DND-41 (cell line): Measurements from ENCODE around the gene TAS2R46.

Source experiments
- ATAC-seq: fragments of 200-7000 bp; cut with Tn5 transposase; 3 replicates; pipeline ENCODE4 v1.9.1; 2021; ENCODE audit warnings: low read depth; ENCODE audit not compliant: insufficient read depth
- DNase-seq: peaks from one replicate; pipeline ENCODE4 v3.0.0-alpha.2; 2020
- H2AFZ ChIP-seq: 2 replicates; pipeline ENCODE4 v1.6.0; 2012; ENCODE audit warnings: low read depth, low read length
- H3K27ac ChIP-seq: 2 replicates; pipeline ENCODE4 v1.5.1; 2012; ENCODE audit warnings: low read length, inconsistent platforms
- H3K27me3 ChIP-seq: fragments of 200-600 bp; sonication (generic); 2 replicates; pipeline ENCODE4 v1.6.0; 2012; ENCODE audit warnings: low read length, mild to moderate bottlenecking, inconsistent platforms; ENCODE audit not compliant: insufficient read depth, poor library complexity
- H3K36me3 ChIP-seq: 2 replicates; pipeline ENCODE4 v1.5.1; 2012; ENCODE audit warnings: low read length, inconsistent platforms; ENCODE audit not compliant: insufficient read depth
- H3K4me1 ChIP-seq: 2 replicates; pipeline ENCODE4 v1.5.1; 2012; ENCODE audit warnings: mild to moderate bottlenecking, low read length; ENCODE audit not compliant: insufficient read depth
- H3K4me2 ChIP-seq: 2 replicates; pipeline ENCODE4 v1.6.0; 2012; ENCODE audit warnings: mild to moderate bottlenecking, moderate library complexity, low read length, inconsistent platforms; ENCODE audit not compliant: insufficient read depth
- H3K4me3 ChIP-seq, 2 experiments: fragments of 200-600 bp in 1 of 2; shearing (Covaris generic) in 1 of 2; 2 replicates each; pipeline ENCODE4 v1.5.1; 2012 to 2016; ENCODE audit warnings: inconsistent platforms in 2 of 2, low read length in 2 of 2, mild to moderate bottlenecking in 2 of 2, low read depth in 1 of 2, moderate library complexity in 1 of 2
- H3K79me2 ChIP-seq: 2 replicates; pipeline ENCODE4 v1.6.0; 2012; ENCODE audit warnings: low read length, inconsistent platforms; ENCODE audit not compliant: insufficient read depth
- H3K9ac ChIP-seq: 2 replicates; pipeline ENCODE4 v1.6.0; 2012; ENCODE audit warnings: low read depth, mild to moderate bottlenecking, inconsistent platforms, low read length, moderate library complexity
- H3K9me3 ChIP-seq: 2 replicates; pipeline ENCODE4 v1.5.1; 2012; ENCODE audit warnings: low read length, moderate library complexity, mild to moderate bottlenecking, inconsistent platforms; ENCODE audit not compliant: insufficient read depth, severe bottlenecking
- H4K20me1 ChIP-seq: 2 replicates; pipeline ENCODE4 v1.6.0; 2012; ENCODE audit warnings: low read length; ENCODE audit not compliant: insufficient read depth
- EZH2 ChIP-seq: IDR thresholded peaks from 3 replicates; pipeline ENCODE4 v1.6.1; 2012; ENCODE audit warnings: borderline replicate concordance, low read depth, mild to moderate bottlenecking, moderate library complexity, low read length, inconsistent platforms; ENCODE audit not compliant: severe bottlenecking
- TF ChIP-seq, protein P1 (sequence below): IDR thresholded peaks from 2 replicates; pipeline ENCODE4 v1.5.1; 2012; ENCODE audit warnings: borderline replicate concordance, low read length, moderate library complexity, mild to moderate bottlenecking; ENCODE audit not compliant: poor library complexity, severe bottlenecking; ENCODE audit errors: extremely low read depth

Gene TAS2R46

DNA sequence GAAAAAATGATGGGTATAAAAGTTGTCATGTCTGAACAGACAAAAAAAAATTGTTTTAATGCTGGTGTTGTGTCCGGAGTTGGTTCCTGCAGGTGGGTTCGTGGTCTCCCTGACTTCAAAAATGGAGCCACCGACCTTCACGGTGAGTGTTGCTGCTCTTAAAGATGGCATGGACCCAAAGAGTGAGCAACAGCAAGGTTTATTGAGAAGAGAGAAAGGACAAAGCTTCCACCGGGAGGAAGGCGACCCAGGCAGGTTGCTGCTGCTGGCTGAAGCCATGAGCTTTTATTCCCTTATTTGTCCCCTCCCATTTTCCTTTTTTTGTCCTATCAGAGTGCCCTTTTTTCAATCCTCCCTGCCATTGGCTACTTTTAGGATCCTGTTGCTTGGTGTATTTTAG lies 30.8 kb downstream of the TAS2R46 start, which contains the start of gene TAS2R31:
TSS of gene TAS2R31 (minus strand) at position 101 of the 400 bp plus-strand sequence. CDS start at position 29, 72 bp downstream.
- Histone ChIP-seq H3K79me2 (peaks cover 5% of the 10 kb centered on the region; the same call in 1 of the 2 replicates), H3K4me2 (no peak within 1 kb of the TSS), H4K20me1 (no peaks in the 10 kb centered on the region), H3K9me3 (peaks cover 6% of the 10 kb centered on the region), H3K9ac (no peak within 1 kb of the TSS), H3K27ac (no peak within 1 kb of the TSS), H3K36me3 (peaks cover 16% of the 10 kb centered on the region), H3K4me1 (no peaks in the 10 kb centered on the region), H3K4me3 (no peak within 1 kb of the TSS), H2AFZ (no peak within 1 kb of the TSS), H3K27me3 (no peaks in the 10 kb centered on the region)
- ATAC-seq, result no peak
- DNase-seq, result no peak
- no peak for TF ChIP-seq EZH2
- TF ChIP-seq, protein P1, sequence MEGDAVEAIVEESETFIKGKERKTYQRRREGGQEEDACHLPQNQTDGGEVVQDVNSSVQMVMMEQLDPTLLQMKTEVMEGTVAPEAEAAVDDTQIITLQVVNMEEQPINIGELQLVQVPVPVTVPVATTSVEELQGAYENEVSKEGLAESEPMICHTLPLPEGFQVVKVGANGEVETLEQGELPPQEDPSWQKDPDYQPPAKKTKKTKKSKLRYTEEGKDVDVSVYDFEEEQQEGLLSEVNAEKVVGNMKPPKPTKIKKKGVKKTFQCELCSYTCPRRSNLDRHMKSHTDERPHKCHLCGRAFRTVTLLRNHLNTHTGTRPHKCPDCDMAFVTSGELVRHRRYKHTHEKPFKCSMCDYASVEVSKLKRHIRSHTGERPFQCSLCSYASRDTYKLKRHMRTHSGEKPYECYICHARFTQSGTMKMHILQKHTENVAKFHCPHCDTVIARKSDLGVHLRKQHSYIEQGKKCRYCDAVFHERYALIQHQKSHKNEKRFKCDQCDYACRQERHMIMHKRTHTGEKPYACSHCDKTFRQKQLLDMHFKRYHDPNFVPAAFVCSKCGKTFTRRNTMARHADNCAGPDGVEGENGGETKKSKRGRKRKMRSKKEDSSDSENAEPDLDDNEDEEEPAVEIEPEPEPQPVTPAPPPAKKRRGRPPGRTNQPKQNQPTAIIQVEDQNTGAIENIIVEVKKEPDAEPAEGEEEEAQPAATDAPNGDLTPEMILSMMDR, result no peak

GRCh38 chr12:11026118-11026517 lies 36.0 kb downstream of the TAS2R46 start:
- Histone ChIP-seq H3K27me3 (no peaks in the 10 kb centered on the region), H3K79me2 (peaks cover 8% of the 10 kb centered on the region; the same call in 1 of the 2 replicates), H3K9me3 (peaks cover 11% of the 10 kb centered on the region), H3K36me3 (peaks cover 24% of the 10 kb centered on the region), H4K20me1 (no peaks in the 10 kb centered on the region), H2AFZ (no peak overlapping the region), H3K4me1 (no peaks in the 10 kb centered on the region), H3K27ac (no peak overlapping the region), H3K4me3 (no peak overlapping the region), H3K4me2 (no peak overlapping the region), H3K9ac (no peak overlapping the region)
- DNase-seq (no peak), ATAC-seq (no peak)
- no peak for TF ChIP-seq EZH2
- TF ChIP-seq, protein P1, result no peak

- ATAC-seq, result no peak
- Histone ChIP-seq H3K4me1 (no peaks in the 10 kb centered on the region), H3K4me3 (no peak overlapping the region), H3K27me3 (no peaks in the 10 kb centered on the region), H3K9me3 (peaks cover 11% of the 10 kb centered on the region), H3K4me2 (no peak overlapping the region), H3K9ac (no peak overlapping the region), H4K20me1 (no peaks in the 10 kb centered on the region), H3K27ac (no peak overlapping the region), H3K79me2 (0 out of 2 replicates have a peak, but pooled peaks cover 3% of the 10 kb centered on the region), H3K36me3 (peaks cover 23% of the 10 kb centered on the region), H2AFZ (no peak overlapping the region)
- no peak for DNase-seq
- TF ChIP-seq EZH2, result no peak
- TF ChIP-seq, protein P1, result no peak
Measured at GRCh38 chr12:11023387-11023786, 38.7 kb downstream of the TAS2R46 start.

DNA sequence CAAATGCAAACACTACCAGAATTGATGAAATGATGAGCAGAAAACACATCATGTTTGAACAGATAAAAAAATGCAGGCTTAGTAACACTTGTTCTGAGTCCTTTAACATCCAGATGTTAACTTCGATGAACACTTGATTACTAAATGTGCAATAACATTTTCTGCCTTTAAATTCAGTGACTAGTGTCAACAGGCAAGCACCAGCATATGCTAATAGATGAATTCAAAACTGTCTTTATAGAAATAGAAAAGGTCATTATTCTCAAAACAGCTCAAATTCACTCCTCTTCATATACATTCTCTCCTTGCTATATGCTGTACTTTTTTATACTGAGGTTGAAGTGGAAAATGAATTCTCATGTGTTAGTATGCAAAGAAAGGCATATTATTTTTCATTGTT lies 39.6 kb downstream of the TAS2R46 start, which contains the start of gene TAS2R19:
TSS of gene TAS2R19 (minus strand) at position 101 of the 400 bp plus-strand sequence. CDS start at position 52, 49 bp downstream.
- ATAC-seq (no peak), DNase-seq (no peak)
- TF ChIP-seq, protein P1, result no peak
- no peak for TF ChIP-seq EZH2
- H3K9me3 ChIP-seq, result peaks cover 5% of the 10 kb centered on the region
- H3K79me2 ChIP-seq, result 0 out of 2 replicates have a peak, but pooled peaks cover 3% of the 10 kb centered on the region
- no peaks in the 10 kb centered on the region for H4K20me1 ChIP-seq
- H3K4me3 ChIP-seq, result no peak within 1 kb of the TSS
- no peak within 1 kb of the TSS for H3K27ac ChIP-seq
- H3K27me3 ChIP-seq, result no peaks in the 10 kb centered on the region
- no peak within 1 kb of the TSS for H2AFZ ChIP-seq
- H3K36me3 ChIP-seq, result peaks cover 17% of the 10 kb centered on the region
- H3K4me1 ChIP-seq, result no peaks in the 10 kb centered on the region
- H3K4me2 ChIP-seq, result no peak within 1 kb of the TSS
- no peak within 1 kb of the TSS for H3K9ac ChIP-seq
